Spleen (tissue), 11 donors: ENCODE results near the gene SUPT16H. TPM values are rescaled to one million over a fixed set of nuclear protein-coding genes. Genes with fewer than 3 reads are reported as not detected.

ENCODE experiments used
- DNase-seq: peaks from one replicate; pipeline ENCODE4 v3.0.0-alpha.2; 2020
- H3K27ac ChIP-seq, 8 donors: fragments of 200-600 bp; sonication (generic) in 7 of 8; 1 replicate in 4 of 8; 2 replicates in 4 of 8; pipeline versions ENCODE4 v1.5.0 to v1.8.0; 2016 to 2021; ENCODE audit warnings: inconsistent platforms in 4 of 8, mild to moderate bottlenecking in 4 of 8, moderate library complexity in 1 of 8
- H3K27me3 ChIP-seq, 7 donors: fragments of 200-600 bp; sonication (generic) in 6 of 7; replicated peaks in 1 of 7; 1 replicate in 4 of 7; 2 replicates in 3 of 7; pipeline versions ENCODE4 v1.5.0 to v1.8.0; 2016 to 2021; ENCODE audit warnings: inconsistent platforms in 3 of 7, mild to moderate bottlenecking in 1 of 7
- H3K36me3 ChIP-seq, 6 donors: fragments of 200-600 bp; sonication (generic) in 5 of 6; 1 replicate in 4 of 6; 2 replicates in 2 of 6; pipeline versions ENCODE4 v1.5.0 to v1.8.0; 2016 to 2021; ENCODE audit warnings: inconsistent platforms in 2 of 6
- H3K4me1 ChIP-seq, 6 donors: fragments of 200-600 bp; sonication (generic) in 5 of 6; 1 replicate in 3 of 6; 2 replicates in 3 of 6; pipeline versions ENCODE4 v1.5.0 to v1.8.0; 2016 to 2021; ENCODE audit warnings: inconsistent platforms in 3 of 6
- H3K4me3 ChIP-seq, 8 donors: fragments of 200-600 bp; sonication (generic) in 7 of 8; 1 replicate in 4 of 8; 2 replicates in 4 of 8; pipeline versions ENCODE4 v1.5.0 to v1.8.0; 2016 to 2021; ENCODE audit warnings: inconsistent platforms in 4 of 8, mild to moderate bottlenecking in 4 of 8, moderate library complexity in 2 of 8
- H3K9me3 ChIP-seq, 8 donors: fragments of 200-600 bp; sonication (generic) in 7 of 8; 1 replicate in 4 of 8; 2 replicates in 4 of 8; pipeline versions ENCODE4 v1.5.0 to v1.8.0; 2016 to 2021; ENCODE audit warnings: inconsistent platforms in 4 of 8
- POLR2A ChIP-seq, 3 donors: fragments of 450-650 bp; IDR thresholded peaks; one replicate each; pipeline ENCODE4 v1.5.1; 2017; ENCODE audit warnings: antibody characterized with exemption in 3 of 3, mild to moderate bottlenecking in 1 of 3
- POLR2AphosphoS5 ChIP-seq, 3 donors: sonication (generic); formaldehyde crosslinking; IDR thresholded peaks; one replicate each; pipeline ENCODE4 v1.5.1; 2017; ENCODE audit warnings: antibody characterized with exemption in 3 of 3
- WGBS, 5 donors: extraction: QIAGEN DNeasy Blood & Tissue Kit in 3 of 5; methylation state at CpG; one replicate each; pipeline versions ENCODE4 v1.1.5 to v1.1.7; 2013 to 2018; 5-methylcytosine and 5-hydroxymethylcytosine counted together
- intact Hi-C: fragments of 100-400 bp; cut with DNase I; formaldehyde crosslinking; loops from one replicate; pipeline ENCODE4 v1.15.0; 2023; ENCODE audit warnings: low total_unique reads
- polyA plus RNA-seq, 3 donors: library from polyadenylated mRNA; stranded (reverse); fragments of 200-250 nt; gene quantifications; one replicate each; pipeline ENCODE4 v1.2.1, GENCODE V29; 2013
- total RNA-seq, 7 donors: library from RNA; depleted of rRNA in 3 of 7; stranded (reverse); fragments of >200 nt in 3 of 7; fragmentation: NEBNext Ultra II Directional in 4 of 7; extraction: Animal tissue kit (Norgen Biotek cat#: 25700) in 4 of 7; gene quantifications; one replicate each; pipeline versions ENCODE4 v1.1.0 to v1.2.1, GENCODE V29; 2016 to 2021
- TF ChIP-seq, protein P1 (sequence below), 11 experiments: fragments of 200-600 bp in 7 of 11; fragments of 450-650 bp in 4 of 11; sonication (generic) in 4 of 11; IDR thresholded peaks in 8 of 11; conservative IDR thresholded peaks in 3 of 11; 1 replicate in 7 of 11; 2 replicates in 4 of 11; pipeline versions ENCODE4 v1.4.0 to v1.8.0; 2016 to 2021; ENCODE audit warnings: antibody characterized with exemption in 11 of 11, inconsistent platforms in 4 of 11, mild to moderate bottlenecking in 1 of 11
- donor health status: healthy with polysubstance abuse.
- donor health status: DM: no; HTN: no; CAD: no; lungs with moderate emphysema.
- donor health status: DM: no; HTN: no; CAD: no.
- donor health status: Bipolar disorder and iron deficiency.
- donor health status: healthy.
- donor health status: DM: no; HTN: no; CAD: no.
- donor health status: DM: yes; HTN: yes; CAD: no.

The SUPT16H gene
- total and polyA plus RNA-seq, 10 donors = 41.3 to 65.3 (median 55.9) TPM

DNA sequence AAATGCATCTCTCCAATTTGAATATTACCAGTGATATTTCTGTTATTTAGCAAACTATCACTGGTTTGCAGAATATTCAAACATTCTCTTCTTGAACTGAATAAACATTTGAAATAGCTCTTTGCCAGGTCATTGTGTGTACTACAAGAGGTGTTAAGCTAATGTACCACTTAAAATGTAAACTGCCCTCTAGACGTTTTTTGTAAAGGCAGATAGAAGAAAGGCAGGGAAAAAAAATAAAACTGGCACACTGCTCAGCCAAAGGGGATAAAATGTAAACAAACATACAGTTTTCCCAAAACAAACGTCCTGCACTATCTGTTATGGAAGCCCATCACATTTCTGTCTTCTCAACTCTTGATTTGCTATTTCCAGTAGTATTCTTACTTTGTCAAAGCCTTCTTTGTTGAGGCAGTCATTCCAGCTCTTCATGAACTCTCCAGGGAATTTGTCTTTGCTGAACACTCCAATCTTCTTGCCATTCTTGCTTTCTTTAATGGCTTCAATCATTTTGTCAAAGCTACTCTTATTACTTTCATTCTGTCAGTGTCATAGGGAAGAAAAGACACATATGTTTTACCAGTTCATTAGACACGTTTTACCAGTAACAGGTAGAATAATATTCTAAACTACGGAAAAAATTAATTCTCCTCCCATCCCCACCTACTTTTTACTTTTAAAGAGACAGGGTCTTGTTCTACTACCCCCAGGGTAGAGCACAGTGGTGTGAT lies 13.7 kb downstream of the SUPT16H start:
- intact Hi-C loops = no loop called here
- Histone ChIP-seq H3K9me3 (no peaks in the 10 kb centered on the region), H3K27ac (no peak overlapping the region), H3K4me1 (peaks cover 0 to 9% (median 6%) of the 10 kb centered on the region in 6 donors), H3K4me3 (no peak overlapping the region), H3K36me3 (peaks cover 3 to 89% (median 69%) of the 10 kb centered on the region in 6 donors), H3K27me3 (no peaks in the 10 kb centered on the region)
- no peak for DNase-seq
- WGBS, 5 donors = 78 to 90% (median 86%) methylated on average over 4 of the region's 4 CpGs
- TF ChIP-seq, protein P1, sequence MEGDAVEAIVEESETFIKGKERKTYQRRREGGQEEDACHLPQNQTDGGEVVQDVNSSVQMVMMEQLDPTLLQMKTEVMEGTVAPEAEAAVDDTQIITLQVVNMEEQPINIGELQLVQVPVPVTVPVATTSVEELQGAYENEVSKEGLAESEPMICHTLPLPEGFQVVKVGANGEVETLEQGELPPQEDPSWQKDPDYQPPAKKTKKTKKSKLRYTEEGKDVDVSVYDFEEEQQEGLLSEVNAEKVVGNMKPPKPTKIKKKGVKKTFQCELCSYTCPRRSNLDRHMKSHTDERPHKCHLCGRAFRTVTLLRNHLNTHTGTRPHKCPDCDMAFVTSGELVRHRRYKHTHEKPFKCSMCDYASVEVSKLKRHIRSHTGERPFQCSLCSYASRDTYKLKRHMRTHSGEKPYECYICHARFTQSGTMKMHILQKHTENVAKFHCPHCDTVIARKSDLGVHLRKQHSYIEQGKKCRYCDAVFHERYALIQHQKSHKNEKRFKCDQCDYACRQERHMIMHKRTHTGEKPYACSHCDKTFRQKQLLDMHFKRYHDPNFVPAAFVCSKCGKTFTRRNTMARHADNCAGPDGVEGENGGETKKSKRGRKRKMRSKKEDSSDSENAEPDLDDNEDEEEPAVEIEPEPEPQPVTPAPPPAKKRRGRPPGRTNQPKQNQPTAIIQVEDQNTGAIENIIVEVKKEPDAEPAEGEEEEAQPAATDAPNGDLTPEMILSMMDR (IDR thresholded peaks at IDR 0.05 in 8 of 11, conservative IDR thresholded peaks at IDR 0.05 in 3 of 11) = no peak
- no peak for TF ChIP-seq POLR2A (IDR thresholded peaks at IDR 0.05)
- TF ChIP-seq POLR2AphosphoS5 (IDR thresholded peaks at IDR 0.05) = no peak

DNA sequence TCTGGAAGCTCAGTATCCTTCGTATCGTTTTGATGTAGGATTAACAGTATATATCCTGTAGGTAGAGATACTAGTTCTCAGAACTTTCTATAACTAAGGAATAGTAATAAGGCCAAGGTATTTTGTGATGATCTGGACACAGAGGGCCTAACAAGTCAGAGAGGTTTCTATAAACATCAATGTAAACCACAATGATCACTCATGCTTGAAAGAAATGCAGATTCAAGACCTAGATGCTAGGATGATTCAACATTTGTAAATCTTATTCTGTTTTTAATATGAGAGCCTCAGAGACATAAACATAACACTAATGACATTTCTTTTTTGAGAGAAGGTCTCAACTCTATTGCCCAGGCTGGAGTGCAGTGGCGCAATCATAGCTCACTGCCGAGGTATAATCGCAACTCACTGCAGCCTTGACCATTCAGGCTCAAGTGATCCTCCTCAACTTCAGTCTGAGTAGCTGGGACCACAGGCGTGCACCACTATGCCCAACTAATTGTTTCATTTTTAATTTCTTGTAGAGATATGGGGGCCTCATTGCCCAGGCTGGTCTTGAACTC lies 16.2 kb downstream of the SUPT16H start:
- no peak overlapping the region for H3K27ac ChIP-seq
- peaks cover 0 to 9% (median 4%) of the 10 kb centered on the region in 6 donors for H3K4me1 ChIP-seq
- intact Hi-C loops = no loop called here
- H3K36me3 ChIP-seq = peaks cover 9 to 100% (median 88%) of the 10 kb centered on the region in 6 donors
- 90 to 97% (median 94%) methylated on average over 6 of the region's 6 CpGs for WGBS, 5 donors
- DNase-seq = no peak
- no peaks in the 10 kb centered on the region for H3K27me3 ChIP-seq
- no peak overlapping the region for H3K4me3 ChIP-seq
- TF ChIP-seq, protein P1 (IDR thresholded peaks at IDR 0.05 in 8 of 11, conservative IDR thresholded peaks at IDR 0.05 in 3 of 11) = no peak
- no peaks in the 10 kb centered on the region for H3K9me3 ChIP-seq

DNA sequence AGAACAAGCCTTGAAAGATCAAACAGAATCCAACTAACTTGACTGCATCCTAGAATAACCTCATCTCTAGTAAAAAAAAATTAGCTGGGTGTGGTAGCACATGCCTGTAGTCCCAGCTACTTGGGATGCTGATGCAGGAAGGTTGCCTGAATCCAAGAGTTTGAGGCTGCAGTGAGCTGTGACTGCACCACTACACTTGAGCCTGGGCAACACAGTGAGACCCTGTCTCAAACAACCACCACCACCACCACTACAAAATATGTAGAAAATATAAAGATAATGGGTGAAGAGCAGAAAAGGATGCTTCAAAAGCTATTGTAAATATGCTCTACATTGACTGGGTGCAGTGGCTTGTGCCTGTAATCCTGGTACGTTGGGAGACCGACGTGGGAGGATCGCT lies 27.3 kb downstream of the SUPT16H start:
- 96 to 99% (median 97%) methylated on average over 4 of the region's 4 CpGs for WGBS, 5 donors
- Histone ChIP-seq H3K27me3 (no peaks in the 10 kb centered on the region), H3K27ac (no peak overlapping the region), H3K4me1 (peaks cover 0 to 13% (median 3%) of the 10 kb centered on the region in 6 donors), H3K36me3 (peaks cover 18 to 100% (median 99%) of the 10 kb centered on the region in 6 donors), H3K4me3 (no peak overlapping the region), H3K9me3 (no peaks in the 10 kb centered on the region)
- TF ChIP-seq POLR2A (IDR thresholded peaks at IDR 0.05) (no peak), POLR2AphosphoS5 (IDR thresholded peaks at IDR 0.05) (no peak)
- TF ChIP-seq, protein P1 (IDR thresholded peaks at IDR 0.05 in 8 of 11, conservative IDR thresholded peaks at IDR 0.05 in 3 of 11) = no peak
- no peak for DNase-seq
- intact Hi-C loops = loop anchor here (10.0 kb wide), 1 partner anchor 48 kb away; no protein-coding TSS in a partner anchor

DNA sequence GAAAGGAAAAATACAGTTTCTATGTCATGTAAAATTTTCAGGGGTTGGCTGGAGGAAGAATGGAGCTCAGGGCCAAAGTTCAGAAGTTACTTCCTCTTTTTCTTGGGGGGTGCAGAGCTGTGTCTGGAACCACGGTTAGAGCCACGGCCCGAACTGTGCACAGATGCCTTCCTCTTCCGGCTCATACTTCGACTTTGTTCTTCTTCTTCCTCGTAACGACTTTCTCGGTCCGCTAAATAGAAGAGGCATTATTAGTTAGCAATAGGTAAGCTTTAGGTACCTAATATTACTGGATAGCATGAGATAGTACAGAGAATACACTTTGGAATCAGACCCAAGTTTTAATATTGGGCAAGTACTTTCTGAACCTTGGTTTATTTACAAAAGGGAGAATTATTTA lies 31.2 kb downstream of the SUPT16H start:
- DNase-seq = no peak
- Histone ChIP-seq H3K4me3 (peak overlapping the region in 1 of 8 donors; percentile 2), H3K4me1 (peaks cover 0 to 13% (median 3%) of the 10 kb centered on the region in 6 donors), H3K27ac (peak overlapping the region in 5 of 8 donors; percentile 44 to 76 (median 65)), H3K27me3 (no peaks in the 10 kb centered on the region), H3K9me3 (no peaks in the 10 kb centered on the region), H3K36me3 (peaks cover 11 to 73% (median 66%) of the 10 kb centered on the region in 6 donors)
- intact Hi-C loops = loop anchor here (10.0 kb wide), 1 partner anchor 52 kb away; no protein-coding TSS in a partner anchor
- WGBS, 5 donors = 42 to 63% (median 49%) methylated on average over 9 of the region's 9 CpGs
- TF ChIP-seq POLR2A (IDR thresholded peaks at IDR 0.05) = no peak
- no peak for TF ChIP-seq POLR2AphosphoS5 (IDR thresholded peaks at IDR 0.05)
- TF ChIP-seq, protein P1 (IDR thresholded peaks at IDR 0.05 in 8 of 11, conservative IDR thresholded peaks at IDR 0.05 in 3 of 11) = no peak
